HK-2 (cell line): ENCODE results near the gene TULP3.

Experiments used
- DNase-seq: peaks from one replicate; pipeline ENCODE4 v3.0.0-alpha.2; 2018; ENCODE audit not compliant: unreplicated experiment

Gene TULP3

DNA sequence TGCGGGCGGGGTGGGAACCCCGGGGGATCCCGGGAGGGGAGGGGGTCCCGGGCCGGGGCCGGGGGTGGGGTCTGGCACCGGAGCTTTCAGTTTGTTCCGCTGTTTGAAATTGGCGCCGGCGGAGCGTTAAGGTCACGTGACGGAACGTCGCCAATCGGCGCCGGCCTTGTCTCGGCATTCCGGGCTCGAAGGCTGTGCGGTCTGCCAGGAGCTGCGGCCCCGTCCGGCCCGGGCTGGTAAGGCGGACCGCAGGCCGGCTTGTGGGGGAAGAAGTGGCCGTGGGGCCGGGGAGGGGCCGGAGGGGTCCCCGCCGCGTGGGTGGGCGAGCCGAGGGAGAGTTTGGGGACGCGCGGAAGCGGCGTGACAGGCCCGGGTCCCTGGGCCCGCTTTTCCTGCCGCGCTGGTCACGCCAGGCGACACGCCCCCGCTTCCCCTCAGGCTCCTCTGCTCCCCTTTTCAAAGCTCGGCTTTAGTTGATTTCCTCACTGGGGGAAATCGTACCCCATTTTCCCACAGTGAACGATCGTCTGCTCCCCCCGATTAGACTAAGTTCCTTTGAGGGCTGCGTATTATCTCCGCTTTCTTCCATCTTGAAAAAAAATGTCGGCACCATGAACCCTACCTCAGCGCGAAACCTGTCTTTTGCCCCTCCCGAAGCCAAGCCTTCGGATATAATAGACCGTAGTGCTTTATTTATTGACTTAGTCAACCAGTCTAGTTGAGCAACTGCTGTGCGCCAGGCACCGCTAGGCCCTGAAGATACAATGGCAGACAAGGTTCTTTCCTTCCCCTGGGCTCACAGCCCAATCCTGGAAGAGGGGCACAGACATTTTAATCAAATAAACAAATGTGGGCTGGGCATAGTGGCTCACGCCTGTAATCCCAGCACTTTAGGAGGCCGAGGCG, 13.4 kb upstream of the TULP3 start, which contains the start of the genes FOXM1 and RHNO1:
Gene FOXM1, minus strand, starts transcription at position 128 of the 906 bp plus-strand sequence. CDS start 2,696 bp downstream, outside the sequence.
Gene RHNO1, plus strand, starts transcription at position 177 of the 906 bp plus-strand sequence. CDS start 8,144 bp downstream, outside the sequence.
- peak; percentile 92 for DNase-seq

GRCh38 chr12:2877953-2878732, 12.5 kb upstream of the TULP3 start:
- no peak for DNase-seq

DNA sequence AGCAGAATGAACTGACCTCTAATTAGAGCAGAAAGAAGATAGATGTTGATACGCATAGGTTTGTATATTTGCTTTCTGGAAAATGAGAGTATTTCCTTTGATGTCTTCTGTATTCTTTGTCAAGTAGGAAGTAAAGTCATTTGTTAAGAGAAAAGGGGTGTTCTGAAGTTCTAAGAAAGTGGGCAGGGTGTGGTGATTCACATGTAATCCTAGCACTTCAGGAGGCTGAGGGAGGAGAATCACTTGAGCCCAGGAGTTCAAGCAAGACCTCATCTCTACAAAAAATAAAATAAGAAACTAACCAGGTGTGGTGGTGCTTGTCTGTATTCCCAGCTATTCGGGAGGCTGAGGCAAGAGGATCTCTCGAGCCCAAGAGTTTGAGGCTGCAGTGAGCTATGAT, 10.8 kb upstream of the TULP3 start:
- DNase-seq: no peak

GRCh38 chr12:2884810-2885209, 5.9 kb upstream of the TULP3 start:
- no peak for DNase-seq

- no peak for DNase-seq
Observed at GRCh38 chr12:2886768-2887450, 3.8 kb upstream of the TULP3 start.

- no peak for DNase-seq
Observed at GRCh38 chr12:2890001-2890387, 697 bp upstream of the TULP3 start.

DNA sequence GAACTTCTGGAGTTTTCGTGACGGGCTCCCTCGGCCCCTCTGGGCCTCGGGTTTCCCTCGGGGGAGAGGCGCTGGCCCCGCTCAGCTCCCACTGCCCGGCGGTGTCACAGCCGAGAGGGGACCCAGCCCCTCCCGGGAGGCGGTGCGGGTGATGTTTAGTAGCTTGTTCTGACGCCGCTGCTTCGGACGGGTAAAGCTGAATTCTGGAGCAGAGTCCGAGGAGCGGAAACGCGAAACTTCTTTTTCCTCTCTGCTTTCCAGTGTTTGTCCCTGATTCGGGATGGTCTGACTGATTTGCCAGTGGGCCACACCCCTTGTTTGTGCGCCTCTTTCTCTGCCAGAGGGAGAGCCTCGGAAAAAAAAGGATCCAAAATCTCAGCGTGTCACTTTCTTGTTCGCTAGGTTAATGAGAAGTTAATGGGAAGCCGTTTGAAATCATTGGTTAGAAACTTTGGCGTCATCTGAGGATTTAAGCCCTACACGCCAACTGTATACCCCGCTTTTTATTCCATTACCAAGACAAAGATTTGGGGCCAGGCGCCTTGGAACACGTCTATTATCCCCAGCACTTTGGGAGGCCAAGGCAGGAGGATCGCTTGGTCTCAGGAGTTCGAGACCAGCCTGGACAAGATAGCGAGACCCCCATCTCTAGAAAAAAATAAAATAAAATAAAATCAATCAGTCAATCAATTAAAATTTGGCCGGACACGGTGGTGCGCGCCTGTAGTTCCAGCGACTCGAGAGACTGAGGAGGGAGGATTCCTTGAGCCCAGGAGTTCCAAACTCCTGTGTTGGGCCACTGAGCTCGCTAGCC, 756 bp downstream of the TULP3 start:
- DNase-seq: peak; percentile 61

DNA sequence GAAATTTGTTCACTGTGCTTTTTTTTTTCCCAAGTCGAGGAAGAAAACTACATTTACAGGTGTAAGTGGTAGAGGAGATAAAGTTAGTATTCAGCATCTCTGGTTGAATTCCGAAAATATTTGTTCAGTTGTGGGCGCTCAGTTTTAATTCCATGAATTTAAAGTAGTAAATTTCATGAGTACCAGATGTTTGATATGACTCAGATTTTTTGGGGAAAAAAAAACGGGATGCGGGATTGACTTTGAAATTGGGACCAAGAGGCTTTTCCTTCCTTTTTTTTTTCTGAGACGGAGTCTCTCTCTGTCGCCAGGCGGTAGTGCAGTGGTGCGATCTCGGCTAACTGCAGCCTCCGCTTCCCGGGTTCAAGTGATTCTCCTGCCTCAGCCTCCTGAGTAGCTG, 1.6 kb downstream of the TULP3 start:
- DNase-seq: no peak

DNA sequence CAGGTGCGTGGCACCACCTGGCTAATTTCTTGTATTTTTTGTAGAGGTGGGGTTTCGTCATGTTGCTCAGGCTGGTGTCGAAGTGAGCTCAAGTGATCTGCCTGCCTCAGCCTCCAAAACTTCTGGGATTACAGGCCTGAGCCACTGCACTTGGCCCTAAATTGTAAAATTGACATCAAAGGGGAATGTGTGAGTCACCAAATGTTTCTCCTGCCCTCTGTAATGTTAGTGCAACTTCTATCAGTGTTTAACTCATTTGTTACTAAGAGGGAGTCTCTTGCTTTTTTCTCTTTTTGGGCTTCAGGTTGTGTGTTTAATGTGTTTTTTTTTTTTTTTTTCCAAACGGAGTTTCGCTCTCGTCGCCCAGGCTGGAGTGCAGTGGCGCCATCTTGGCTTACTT, 2.3 kb downstream of the TULP3 start:
- no peak for DNase-seq

- no peak for DNase-seq
Observed at GRCh38 chr12:2895051-2895451, 4.4 kb downstream of the TULP3 start.

- DNase-seq: no peak
Observed at GRCh38 chr12:2895511-2895910, 4.8 kb downstream of the TULP3 start.

GRCh38 chr12:2897418-2897817, 6.7 kb downstream of the TULP3 start:
- no peak for DNase-seq

- no peak for DNase-seq
Observed at GRCh38 chr12:2900642-2901041, 10.0 kb downstream of the TULP3 start.

DNA sequence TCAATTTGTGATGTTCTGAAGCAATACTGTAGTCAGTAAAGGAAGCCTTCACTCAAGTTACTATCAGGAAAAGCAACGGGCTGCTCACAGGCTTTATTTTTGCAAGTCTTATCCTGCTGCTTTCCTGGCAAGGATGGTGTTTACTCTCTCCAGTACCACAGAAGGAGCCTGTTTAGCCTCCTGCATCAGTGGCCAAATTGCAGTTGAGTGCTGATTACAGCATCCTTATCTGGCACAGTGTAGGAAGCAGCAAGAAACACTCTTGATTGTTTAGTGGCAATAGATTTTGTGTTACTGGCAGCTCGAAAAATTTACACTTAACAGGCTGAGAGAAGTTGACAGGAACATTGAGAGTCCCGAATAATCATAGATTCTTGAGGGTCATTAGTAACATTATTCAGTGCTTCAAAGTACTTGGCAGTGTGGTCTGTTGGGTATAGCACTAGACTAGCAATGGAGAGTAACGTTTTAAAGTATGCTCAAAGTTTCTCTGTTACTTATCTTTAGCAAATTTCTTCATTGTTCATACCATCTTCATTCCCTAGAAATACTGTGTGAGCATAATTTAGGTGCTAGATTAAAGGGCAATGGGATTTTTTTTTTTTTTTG, 11.7 kb downstream of the TULP3 start:
- DNase-seq: no peak

DNA sequence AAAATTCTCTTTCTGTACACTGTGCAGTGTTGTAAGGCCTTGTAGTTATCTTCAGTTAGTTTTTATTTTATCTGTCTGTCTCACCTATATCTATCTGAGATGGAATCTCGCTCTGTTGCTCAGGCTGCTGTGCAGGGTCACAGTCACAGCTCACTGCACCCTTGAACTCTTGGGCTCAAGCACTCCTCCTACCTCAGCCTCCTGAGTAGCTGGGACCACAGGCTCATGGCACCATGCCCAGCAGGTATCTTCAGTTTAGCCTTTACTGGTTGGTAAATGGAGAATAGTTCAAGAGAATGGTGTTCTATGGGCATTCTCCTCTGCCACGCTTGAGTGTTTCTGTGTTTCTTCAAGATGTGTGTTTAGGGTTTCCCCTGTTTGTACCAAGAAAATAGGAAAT, 13.6 kb downstream of the TULP3 start:
- DNase-seq: peak; percentile 76

GRCh38 chr12:2912216-2912575, 21.5 kb downstream of the TULP3 start:
- no peak for DNase-seq

GRCh38 chr12:2919249-2919648, 28.6 kb downstream of the TULP3 start:
- no peak for DNase-seq

DNA sequence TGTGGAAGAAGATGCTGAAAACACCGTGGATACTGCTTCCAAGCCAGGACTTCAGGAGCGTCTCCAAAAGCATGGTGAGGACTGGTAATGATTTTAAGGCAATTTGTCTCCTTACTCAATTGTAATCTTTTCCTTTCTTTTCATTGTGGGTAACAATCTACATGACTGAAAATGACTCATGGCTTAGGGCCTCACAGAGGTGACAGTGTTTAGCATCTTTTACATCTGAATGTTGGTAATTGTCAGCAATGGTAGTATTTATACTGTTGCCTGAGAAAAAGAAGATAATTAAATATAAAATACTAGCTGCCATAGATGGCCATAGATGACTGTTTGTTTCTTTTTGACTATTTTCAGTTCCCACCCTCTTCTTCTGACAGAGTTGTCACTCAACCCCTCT, 31.6 kb downstream of the TULP3 start:
- DNase-seq: no peak

DNA sequence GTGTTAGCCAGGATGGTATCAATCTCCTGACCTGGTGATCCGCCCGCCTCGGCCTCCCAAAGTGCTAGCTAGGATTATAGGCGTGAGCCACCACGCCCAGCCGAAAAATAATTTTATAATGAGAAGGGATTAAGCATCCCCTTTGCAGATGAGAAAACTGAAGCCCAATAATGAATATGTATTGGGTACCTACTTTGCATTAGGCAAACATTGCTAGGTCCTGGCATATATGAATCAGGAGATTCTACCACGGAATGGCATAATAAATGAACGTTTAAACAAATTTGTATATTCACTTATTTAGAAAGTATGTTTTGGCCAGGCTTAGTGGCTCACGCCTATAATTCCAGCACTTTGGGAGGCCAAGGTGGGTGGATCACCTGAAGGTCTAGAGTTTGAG, 32.4 kb downstream of the TULP3 start:
- no peak for DNase-seq

DNA sequence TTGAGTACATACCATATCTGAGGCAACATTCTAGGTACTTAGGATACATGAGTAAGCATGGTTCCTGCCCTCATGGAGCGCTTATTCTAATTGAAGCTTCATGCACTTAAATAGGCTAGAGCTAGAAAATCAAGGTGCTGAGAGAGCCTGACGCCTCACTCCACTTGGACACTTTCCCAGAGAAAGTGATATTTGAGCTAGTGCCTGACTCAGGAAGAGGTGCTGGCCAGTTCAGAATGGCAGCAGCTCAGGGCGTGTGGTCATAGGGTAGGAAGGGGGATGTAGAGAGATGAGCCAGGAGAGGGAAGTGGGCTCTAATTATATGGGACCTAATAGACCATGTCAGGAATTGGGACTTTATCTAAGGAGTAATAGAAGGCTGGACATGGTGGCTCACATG, 33.3 kb downstream of the TULP3 start:
- DNase-seq: no peak
